ENCODE data around the gene ACAD9. TPM values are rescaled to one million over a fixed set of nuclear protein-coding genes. Genes with fewer than 3 reads are reported as not detected.

The ACAD9 gene
- total and polyA plus RNA-seq, 2 donors (not counting 1 experiment from before 2014, with no cell fraction given), result 33.6 to 57.6 TPM

DNA sequence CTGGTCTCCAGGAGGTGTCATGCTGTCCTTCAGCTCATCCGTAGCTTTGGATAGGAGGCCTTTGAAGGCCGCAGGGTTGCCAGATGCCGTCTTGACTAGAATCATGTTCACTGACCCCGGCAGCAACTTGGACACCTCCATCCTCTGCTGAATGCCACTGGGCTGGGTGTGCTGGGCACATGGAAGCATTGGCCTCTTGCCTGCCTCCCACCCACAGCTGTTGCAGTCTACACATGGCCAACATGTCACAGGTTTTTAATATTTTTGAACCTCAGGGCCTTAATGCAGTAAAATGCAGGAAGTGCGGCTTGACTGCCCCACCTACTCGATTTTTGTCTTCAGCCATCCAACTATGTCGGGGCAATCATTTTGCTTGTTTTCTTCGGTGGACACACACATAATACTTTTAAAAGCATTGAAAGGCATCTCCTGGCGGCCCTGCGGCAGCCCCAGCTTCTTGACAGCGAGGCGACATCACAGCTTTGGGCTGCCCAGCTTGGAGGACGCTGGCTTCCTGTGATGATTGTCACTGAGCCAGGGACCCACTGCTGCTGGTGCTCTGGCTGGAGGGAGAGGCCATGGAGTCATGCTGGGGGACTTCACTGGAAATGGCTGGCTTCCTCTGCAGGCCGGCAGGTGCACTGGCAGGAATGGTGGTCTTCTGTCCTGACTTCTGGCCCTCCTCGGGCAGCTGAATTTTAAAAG is 31.6 kb upstream of the ACAD9 start:
- Histone ChIP-seq H3K4me3 (ENCODE audit: control extremely low read depth in 1 of 5, extremely low read depth in 1 of 5, insufficient read depth in 1 of 5, low read depth in 2 of 5, low read length in 4 of 5) (no peak overlapping the region), H3K36me3 (replicated peaks in 1 of 2; ENCODE audit: control extremely low read depth in 1 of 2, control insufficient read depth in 1 of 2, extremely low read depth in 1 of 2, insufficient read depth in 2 of 2, low read length in 1 of 2) (no peaks in the 10 kb centered on the region), H3K4me2 (replicated peaks; ENCODE audit: low read depth, low read length, poor library complexity, severe bottlenecking) (no peak overlapping the region), H3K27ac (ENCODE audit: low read length in 2 of 2) (no peak overlapping the region), H3K4me1 (ENCODE audit: control insufficient read depth in 2 of 2, insufficient read depth in 2 of 2, low read length in 2 of 2) (peaks cover 11 to 17% of the 10 kb centered on the region in 2 donors), H3K9ac (ENCODE audit: low read length) (no peak overlapping the region), H4K20me1 (ENCODE audit: control insufficient read depth, insufficient read depth, low read length, poor library complexity, severe bottlenecking) (no peaks in the 10 kb centered on the region), H3K27me3 (replicated peaks in 1 of 4; ENCODE audit: control extremely low read depth in 1 of 4, control insufficient read depth in 3 of 4, insufficient read depth in 4 of 4, low read length in 3 of 4) (no peaks in the 10 kb centered on the region), H3K9me3 (ENCODE audit: control extremely low read depth in 1 of 3, control insufficient read depth in 2 of 3, insufficient read depth in 1 of 3, low read length in 2 of 3) (peaks cover 0 to under 1% (median 0%) of the 10 kb centered on the region in 3 donors), H3K79me2 (ENCODE audit: control insufficient read depth, insufficient read depth, low read length) (no peaks in the 10 kb centered on the region), H2AFZ (ENCODE audit: insufficient read depth, low read depth, low read length, poor library complexity, severe bottlenecking) (no peak overlapping the region)
- WGBS (ENCODE audit: insufficient coverage), result over 99% methylated on average over 13 of the region's 15 CpGs
- ChIA-PET POLR2A (interaction anchor here (0.7 to 1.0 kb wide), 2 partner anchors 167 to 855 kb away, joined by 3 to 4 read pairs; no protein-coding TSS in a partner anchor), CTCF (interaction anchor here (0.7 to 3.0 kb wide), 9 partner anchors 19 to 1063 kb away, joined by 3 to 30 read pairs (median 4); no protein-coding TSS in a partner anchor)
- Mint-ChIP-seq H3K27me3 (no peaks in the 10 kb centered on the region), H3K4me1 (peaks cover 11% of the 10 kb centered on the region), H3K4me3 (no peak overlapping the region), H3K9me3 (ENCODE audit: insufficient read depth) (no peaks in the 10 kb centered on the region), H3K27ac (no peak overlapping the region)
- intact Hi-C loops (cut with micrococcal nuclease), result loop anchor here (5.0 kb wide), 1 partner anchor 51 kb away; no protein-coding TSS in a partner anchor
- TF ChIP-seq EZH2 (IDR thresholded peaks at IDR 0.05; ENCODE audit: borderline replicate concordance, insufficient read depth, low read depth, low read length, poor library complexity, severe bottlenecking), result no peak
- TF ChIP-seq, protein P1, sequence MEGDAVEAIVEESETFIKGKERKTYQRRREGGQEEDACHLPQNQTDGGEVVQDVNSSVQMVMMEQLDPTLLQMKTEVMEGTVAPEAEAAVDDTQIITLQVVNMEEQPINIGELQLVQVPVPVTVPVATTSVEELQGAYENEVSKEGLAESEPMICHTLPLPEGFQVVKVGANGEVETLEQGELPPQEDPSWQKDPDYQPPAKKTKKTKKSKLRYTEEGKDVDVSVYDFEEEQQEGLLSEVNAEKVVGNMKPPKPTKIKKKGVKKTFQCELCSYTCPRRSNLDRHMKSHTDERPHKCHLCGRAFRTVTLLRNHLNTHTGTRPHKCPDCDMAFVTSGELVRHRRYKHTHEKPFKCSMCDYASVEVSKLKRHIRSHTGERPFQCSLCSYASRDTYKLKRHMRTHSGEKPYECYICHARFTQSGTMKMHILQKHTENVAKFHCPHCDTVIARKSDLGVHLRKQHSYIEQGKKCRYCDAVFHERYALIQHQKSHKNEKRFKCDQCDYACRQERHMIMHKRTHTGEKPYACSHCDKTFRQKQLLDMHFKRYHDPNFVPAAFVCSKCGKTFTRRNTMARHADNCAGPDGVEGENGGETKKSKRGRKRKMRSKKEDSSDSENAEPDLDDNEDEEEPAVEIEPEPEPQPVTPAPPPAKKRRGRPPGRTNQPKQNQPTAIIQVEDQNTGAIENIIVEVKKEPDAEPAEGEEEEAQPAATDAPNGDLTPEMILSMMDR (IDR thresholded peaks at IDR 0.05), result no peak
- no peak for ATAC-seq (ENCODE audit: low read depth)
- no peak for DNase-seq

DNA sequence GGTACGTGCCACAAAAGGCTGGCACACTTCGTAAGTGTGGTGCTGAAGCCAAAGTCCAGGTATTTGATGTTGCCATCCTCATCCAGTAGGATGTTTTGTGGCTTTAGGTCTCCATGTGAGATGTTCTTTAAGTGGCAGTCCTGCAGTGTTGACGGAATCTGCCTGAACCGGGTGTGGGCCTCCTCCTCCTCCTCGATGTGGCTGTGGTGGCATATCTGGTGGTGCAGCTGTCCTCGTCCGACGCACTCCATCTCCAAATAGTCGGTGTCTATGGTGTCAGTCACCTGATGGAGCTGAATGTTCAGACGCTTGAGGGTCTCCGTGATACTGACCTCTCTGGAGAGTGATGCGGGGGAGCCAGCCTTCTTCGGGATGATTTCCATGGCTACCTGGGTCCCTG is 30.5 kb upstream of the ACAD9 start:
- Histone ChIP-seq H3K4me2 (replicated peaks; ENCODE audit: low read depth, low read length, poor library complexity, severe bottlenecking) (no peak overlapping the region), H3K79me2 (ENCODE audit: control insufficient read depth, insufficient read depth, low read length) (no peaks in the 10 kb centered on the region), H3K9me3 (ENCODE audit: control extremely low read depth in 1 of 3, control insufficient read depth in 2 of 3, insufficient read depth in 1 of 3, low read length in 2 of 3) (peaks cover 0 to 12% (median 7%) of the 10 kb centered on the region in 3 donors), H3K27ac (ENCODE audit: low read length in 2 of 2) (no peak overlapping the region), H3K9ac (ENCODE audit: low read length) (no peak overlapping the region), H3K36me3 (replicated peaks in 1 of 2; ENCODE audit: control extremely low read depth in 1 of 2, control insufficient read depth in 1 of 2, extremely low read depth in 1 of 2, insufficient read depth in 2 of 2, low read length in 1 of 2) (no peaks in the 10 kb centered on the region), H4K20me1 (ENCODE audit: control insufficient read depth, insufficient read depth, low read length, poor library complexity, severe bottlenecking) (no peaks in the 10 kb centered on the region), H2AFZ (ENCODE audit: insufficient read depth, low read depth, low read length, poor library complexity, severe bottlenecking) (no peak overlapping the region), H3K27me3 (replicated peaks in 1 of 4; ENCODE audit: control extremely low read depth in 1 of 4, control insufficient read depth in 3 of 4, insufficient read depth in 4 of 4, low read length in 3 of 4) (no peaks in the 10 kb centered on the region), H3K4me1 (ENCODE audit: control insufficient read depth in 2 of 2, insufficient read depth in 2 of 2, low read length in 2 of 2) (peaks cover 11 to 17% of the 10 kb centered on the region in 2 donors), H3K4me3 (ENCODE audit: control extremely low read depth in 1 of 5, extremely low read depth in 1 of 5, insufficient read depth in 1 of 5, low read depth in 2 of 5, low read length in 4 of 5) (no peak overlapping the region)
- TF ChIP-seq, protein P1 (IDR thresholded peaks at IDR 0.05), result no peak
- TF ChIP-seq EZH2 (IDR thresholded peaks at IDR 0.05; ENCODE audit: borderline replicate concordance, insufficient read depth, low read depth, low read length, poor library complexity, severe bottlenecking), result no peak
- ChIA-PET CTCF (interaction anchor here (1.7 kb wide), 1 partner anchor 231 kb away, joined by 5 read pairs; no protein-coding TSS in a partner anchor), POLR2A (no interaction called here)
- DNase-seq (no peak), ATAC-seq (ENCODE audit: low read depth) (no peak)
- Mint-ChIP-seq H3K27ac (no peak overlapping the region), H3K4me1 (peaks cover 11% of the 10 kb centered on the region), H3K9me3 (ENCODE audit: insufficient read depth) (no peaks in the 10 kb centered on the region), H3K27me3 (no peaks in the 10 kb centered on the region), H3K4me3 (no peak overlapping the region)
- intact Hi-C loops (cut with micrococcal nuclease), result loop anchor here (5.0 kb wide), 1 partner anchor 52 kb away; no protein-coding TSS in a partner anchor
- WGBS (ENCODE audit: insufficient coverage), result 98% methylated on average over 12 of the region's 13 CpGs

Measured in B cell (primary cell).